NCI-H2196 treated with DMSO at 0.1 percent for 48 hours (cell line): ENCODE data around the gene ANKMY1.

Experiments
- DNase-seq: peaks from one replicate; lab custom pipeline; 2025; ENCODE audit not compliant: unreplicated experiment; lab: John Stamatoyannopoulos, UW

The ANKMY1 gene

DNA sequence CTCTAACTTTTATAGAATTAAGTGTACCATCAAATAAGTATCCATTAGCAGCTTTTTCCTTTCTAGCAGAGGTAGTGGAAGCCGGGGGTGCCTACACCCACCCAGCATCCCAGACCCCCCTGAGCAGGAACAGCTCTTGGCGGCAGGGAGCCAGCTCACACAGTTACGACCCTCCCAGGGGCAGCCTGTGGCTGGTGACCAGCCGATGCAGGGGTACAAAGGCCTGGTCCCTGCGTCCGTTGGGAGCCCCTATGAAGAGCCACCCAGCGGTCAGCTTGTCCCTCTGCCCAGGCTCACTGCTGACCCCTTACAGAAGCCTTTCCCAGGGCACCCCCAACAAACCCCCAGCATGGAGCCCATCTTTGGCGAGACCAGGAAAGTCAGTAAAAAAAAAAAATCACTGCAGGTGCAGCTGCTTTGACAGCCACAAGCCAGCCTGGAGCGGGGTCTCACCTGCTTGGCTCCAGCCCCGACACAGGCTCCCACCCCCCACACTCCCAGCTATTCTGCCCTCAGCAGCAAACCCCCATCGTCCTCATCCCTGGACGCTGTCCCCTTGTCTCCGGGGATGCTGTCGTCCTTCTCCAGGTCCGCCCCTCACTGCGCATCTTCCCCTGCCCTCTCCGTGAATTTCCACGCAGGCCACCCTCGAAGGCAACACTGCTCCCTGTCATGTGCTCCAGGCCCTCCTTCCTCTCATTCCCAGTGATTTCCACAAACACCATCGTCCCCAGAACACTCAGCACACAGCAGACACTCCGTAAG lies 79.3 kb downstream of the ANKMY1 start:
- no peak for DNase-seq

- no peak for DNase-seq
Observed at GRCh38 chr2:240477916-240478315, 79.9 kb downstream of the ANKMY1 start.

- DNase-seq = no peak
Observed at GRCh38 chr2:240473211-240473610, 84.6 kb downstream of the ANKMY1 start.

DNA sequence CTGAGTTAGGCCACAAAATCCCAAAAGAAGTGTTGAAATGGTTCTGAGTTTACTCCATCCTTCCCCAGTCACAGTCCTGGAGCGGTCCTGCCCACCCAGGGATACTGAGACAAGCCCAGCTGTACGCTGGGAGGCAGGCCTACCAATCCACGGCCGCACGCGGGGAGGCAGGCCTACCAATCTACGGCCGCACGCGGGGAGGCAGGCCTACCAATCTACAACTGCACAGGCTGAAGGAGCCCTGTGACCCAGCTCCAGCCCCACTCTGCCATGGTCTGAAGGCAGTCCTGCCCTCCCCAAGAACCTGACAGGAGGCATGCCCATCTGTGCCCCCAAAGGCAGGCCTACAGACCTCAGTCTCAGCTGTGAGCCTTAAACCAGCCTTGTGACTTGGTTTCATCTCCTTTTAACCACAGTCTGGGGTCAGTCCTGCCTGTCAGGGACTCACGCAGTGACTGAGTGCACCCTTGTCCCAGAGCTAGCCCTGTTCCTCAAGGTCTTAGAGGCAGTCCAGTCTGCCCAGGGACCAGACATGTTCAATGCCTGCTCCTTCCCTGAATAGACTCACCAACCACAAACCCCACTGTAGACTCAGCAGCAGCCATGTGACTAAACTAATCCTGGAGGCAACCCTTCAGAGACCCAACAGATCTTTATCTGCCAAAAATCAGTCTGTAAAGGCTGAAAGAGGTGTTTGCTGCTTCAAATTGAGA lies 85.6 kb downstream of the ANKMY1 start:
- DNase-seq = no peak

- no peak for DNase-seq
Observed at GRCh38 chr2:240469740-240470139, 88.0 kb downstream of the ANKMY1 start.

DNA sequence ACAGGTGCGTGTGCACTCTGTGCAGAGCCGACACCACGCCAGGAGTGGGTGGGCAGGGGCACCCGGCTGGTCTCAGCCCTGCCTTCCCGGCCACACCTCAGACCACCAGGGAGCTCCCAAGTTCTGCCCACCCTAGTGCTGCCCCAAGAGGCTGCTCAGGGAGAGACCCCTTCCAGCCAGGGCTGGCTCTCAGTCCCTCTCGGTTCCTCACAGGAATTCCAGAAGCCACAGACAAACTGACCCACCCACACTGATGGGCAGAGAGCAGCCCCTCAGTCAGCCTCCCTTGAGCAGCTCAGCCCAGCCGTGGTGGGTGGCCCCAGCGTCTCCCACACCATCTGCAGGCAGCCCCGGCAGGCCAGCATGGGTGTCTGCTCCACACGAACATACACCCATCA lies 88.5 kb downstream of the ANKMY1 start:
- no peak for DNase-seq

GRCh38 chr2:240468303-240469238 lies 89.2 kb downstream of the ANKMY1 start:
- DNase-seq = no peak

GRCh38 chr2:240467659-240468302 lies 90.0 kb downstream of the ANKMY1 start:
- DNase-seq = no peak

GRCh38 chr2:240467149-240467642 lies 90.6 kb downstream of the ANKMY1 start:
- DNase-seq = no peak

GRCh38 chr2:240466579-240467148 lies 91.1 kb downstream of the ANKMY1 start:
- no peak for DNase-seq

DNA sequence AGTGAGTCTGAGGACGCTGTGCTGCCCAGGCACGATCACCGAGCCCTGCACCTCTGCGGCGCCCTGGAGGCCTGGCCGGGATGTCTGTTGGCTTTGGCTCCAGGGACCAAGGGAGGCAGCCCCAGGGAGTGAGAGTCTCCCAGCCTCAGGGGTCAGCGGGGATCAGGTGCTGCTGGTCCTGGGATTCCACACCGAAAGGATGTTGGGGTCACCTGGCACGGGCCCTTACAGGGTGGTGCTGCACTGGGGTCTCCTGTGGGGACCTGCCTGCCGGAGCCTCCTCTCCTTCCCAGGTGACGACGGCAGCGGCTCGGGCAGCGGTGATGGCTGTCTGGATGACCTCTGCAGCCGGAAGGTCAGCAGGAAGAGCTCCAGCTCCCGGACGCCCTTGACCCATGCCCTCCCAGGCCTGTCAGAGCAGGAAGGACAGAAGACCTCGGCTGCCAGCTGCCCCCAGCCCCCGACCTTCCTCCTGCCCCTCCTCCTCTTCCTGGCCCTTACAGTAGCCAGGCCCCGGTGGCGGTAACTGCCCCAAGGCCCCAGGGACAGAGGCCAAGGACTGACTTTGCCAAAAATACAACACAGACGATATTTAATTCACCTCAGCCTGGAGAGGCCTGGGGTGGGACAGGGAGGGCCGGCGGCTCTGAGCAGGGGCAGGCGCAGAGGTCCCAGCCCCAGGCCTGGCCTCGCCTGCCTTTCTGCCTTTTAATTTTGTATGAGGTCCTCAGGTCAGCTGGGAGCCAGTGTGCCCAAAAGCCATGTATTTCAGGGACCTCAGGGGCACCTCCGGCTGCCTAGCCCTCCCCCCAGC lies 91.8 kb downstream of the ANKMY1 start:
- DNase-seq = no peak

DNA sequence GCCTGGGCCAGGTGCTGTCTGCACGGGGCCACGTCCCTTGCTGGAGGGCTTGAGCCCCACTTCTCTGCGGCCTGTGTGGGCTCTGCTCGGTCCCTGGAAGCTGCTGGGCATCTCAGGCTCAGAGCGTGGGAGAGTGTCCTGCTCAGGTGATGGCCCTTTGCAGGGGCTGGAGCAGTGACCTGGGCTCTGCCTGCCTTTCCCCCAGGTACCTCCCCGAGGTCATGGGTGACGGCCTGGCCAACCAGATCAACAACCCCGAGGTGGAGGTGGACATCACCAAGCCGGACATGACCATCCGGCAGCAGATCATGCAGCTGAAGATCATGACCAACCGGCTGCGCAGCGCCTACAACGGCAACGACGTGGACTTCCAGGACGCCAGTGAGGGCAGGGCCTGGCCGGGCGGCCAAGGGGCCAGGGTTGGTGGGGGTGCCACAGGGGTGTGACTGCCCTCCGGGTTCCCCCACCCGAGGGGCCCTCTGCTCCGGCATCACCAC lies 92.5 kb downstream of the ANKMY1 start:
- no peak for DNase-seq

DNA sequence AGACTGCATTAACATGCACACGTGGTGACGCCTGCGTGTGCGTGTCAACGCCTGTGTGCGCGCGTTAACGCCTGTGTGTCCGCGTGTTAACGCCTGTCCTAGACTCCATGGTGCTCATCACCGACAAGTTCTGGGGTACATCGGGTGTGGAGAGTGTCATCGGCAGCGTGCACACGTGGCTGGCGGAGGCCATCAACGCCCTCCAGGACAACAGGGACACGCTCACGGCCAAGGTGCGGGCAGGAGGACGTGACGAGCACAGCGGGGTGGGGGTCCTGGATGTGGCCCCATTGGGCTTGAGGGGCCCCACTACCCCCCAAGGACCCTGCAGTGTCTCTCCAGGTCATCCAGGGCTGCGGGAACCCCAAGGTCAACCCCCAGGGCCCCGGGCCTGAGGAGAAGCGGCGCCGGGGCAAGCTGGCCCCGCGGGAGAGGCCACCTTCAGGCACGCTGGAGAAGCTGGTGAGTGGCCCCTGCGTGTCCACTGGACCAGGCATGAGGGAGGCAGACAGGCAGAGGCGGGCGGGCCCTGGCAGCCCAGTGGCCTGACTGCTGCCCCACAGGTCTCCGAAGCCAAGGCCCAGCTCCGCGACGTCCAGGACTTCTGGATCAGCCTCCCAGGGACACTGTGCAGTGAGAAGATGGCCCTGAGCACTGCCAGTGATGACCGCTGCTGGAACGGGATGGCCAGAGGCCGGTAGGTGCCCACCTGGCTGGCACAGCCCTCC lies 93.1 kb downstream of the ANKMY1 start:
- DNase-seq = no peak

GRCh38 chr2:240463866-240464481 lies 93.8 kb downstream of the ANKMY1 start:
- DNase-seq = no peak

- DNase-seq = no peak
Observed at GRCh38 chr2:240463274-240463865, 94.4 kb downstream of the ANKMY1 start.

- no peak for DNase-seq
Observed at GRCh38 chr2:240462707-240463273, 95.0 kb downstream of the ANKMY1 start.

GRCh38 chr2:240462073-240462706 lies 95.6 kb downstream of the ANKMY1 start:
- DNase-seq = no peak
